H1 (cell line): ENCODE measurements around the gene C3. TPM values are rescaled to one million over a fixed set of nuclear protein-coding genes. Genes with fewer than 3 reads are reported as not detected.

Experiments used
- CTCF ChIA-PET: fragments of 300-600 bp; sonication (Branson Sonifier 250); formaldehyde crosslinking; loops from one replicate; lab custom pipeline; 2021; ENCODE audit not compliant: partially characterized antibody; lab: Charles Lee
- POLR2A ChIA-PET: fragments of 300-600 bp; sonication (Branson Sonifier 250); formaldehyde crosslinking; loops from one replicate; lab custom pipeline; 2021; ENCODE audit warnings: inconsistent platforms; ENCODE audit not compliant: partially characterized antibody; lab: Charles Lee
- DNase-seq, 2 experiments: peaks; one replicate each; pipeline versions ENCODE4 v3.0.0 to v3.0.0-alpha.2; 2010 to 2022; ENCODE audit warnings: low spot score in 2 of 2, low read depth in 1 of 2, mixed read lengths in 1 of 2
- FAIRE-seq: peaks from 2 replicates; lab custom pipeline; 2011; peaks lifted over from hg19 to GRCh38; lab: Jason Lieb, UNC
- H2AFZ ChIP-seq: 2 replicates; pipeline ENCODE4 v1.8.1; 2012; ENCODE audit warnings: low read length, inconsistent platforms
- H2AK5ac ChIP-seq: 2 replicates; pipeline ENCODE4 v1.6.1; 2013; ENCODE audit warnings: low read depth, low read length
- H2BK120ac ChIP-seq: replicated peaks from 2 replicates; pipeline ENCODE3; 2013; ENCODE audit warnings: low read depth, low read length, inconsistent platforms
- H2BK12ac ChIP-seq: 2 replicates; pipeline ENCODE4 v1.6.1; 2013; ENCODE audit warnings: low read depth, low read length
- H2BK15ac ChIP-seq: 2 replicates; pipeline ENCODE4 v1.6.1; 2013; ENCODE audit warnings: low read length
- H2BK20ac ChIP-seq: 2 replicates; pipeline ENCODE4 v1.6.1; 2013; ENCODE audit warnings: low read length
- H2BK5ac ChIP-seq: 2 replicates; pipeline ENCODE4 v1.6.1; 2013; ENCODE audit warnings: low read depth, low read length
- H3K14ac ChIP-seq: 2 replicates; pipeline ENCODE4 v1.6.1; 2013; ENCODE audit warnings: inconsistent platforms; ENCODE audit not compliant: insufficient read length
- H3K18ac ChIP-seq: 2 replicates; pipeline ENCODE4 v1.6.1; 2013; ENCODE audit warnings: low read length; ENCODE audit errors: extremely low read depth
- H3K23ac ChIP-seq: 2 replicates; pipeline ENCODE4 v1.6.1; 2013; ENCODE audit warnings: inconsistent platforms; ENCODE audit not compliant: insufficient read length
- H3K23me2 ChIP-seq: 2 replicates; pipeline ENCODE4 v1.6.1; 2013; ENCODE audit warnings: low read depth, low read length
- H3K27ac ChIP-seq: 2 replicates; pipeline ENCODE4 v1.6.1; 2011; ENCODE audit warnings: low read depth, low read length, inconsistent platforms
- H3K27me3 ChIP-seq, 4 experiments: replicated peaks in 1 of 4; 1 replicate in 1 of 4; 2 replicates in 3 of 4; pipeline versions ENCODE4 v1.6.1 to v1.8.1; 2011 to 2013; ENCODE audit warnings: low read length in 3 of 4, mild to moderate bottlenecking in 3 of 4, inconsistent platforms in 2 of 4, mixed read lengths in 2 of 4, moderate library complexity in 1 of 4; ENCODE audit not compliant: control insufficient read depth in 3 of 4, insufficient read depth in 3 of 4; ENCODE audit errors: extremely low read depth in 1 of 4
- H3K36me3 ChIP-seq, 4 experiments: 2 replicates each; pipeline versions ENCODE4 v1.6.1 to v1.8.1; 2011 to 2013; ENCODE audit warnings: mild to moderate bottlenecking in 4 of 4, low read length in 3 of 4, moderate library complexity in 2 of 4, control low read depth in 1 of 4, inconsistent platforms in 1 of 4; ENCODE audit not compliant: insufficient read depth in 4 of 4, control insufficient read depth in 2 of 4
- H3K4ac ChIP-seq: replicated peaks from 2 replicates; pipeline ENCODE3; 2013; ENCODE audit warnings: low read length, low read depth, mixed read lengths, inconsistent platforms; ENCODE audit not compliant: insufficient read length
- H3K4me1 ChIP-seq, 4 experiments: replicated peaks in 1 of 4; 1 replicate in 1 of 4; 2 replicates in 3 of 4; pipeline versions ENCODE4 v1.6.1 to v1.8.1; 2011 to 2013; ENCODE audit warnings: low read length in 3 of 4, inconsistent platforms in 2 of 4, mixed read lengths in 1 of 4; ENCODE audit not compliant: insufficient read depth in 4 of 4, control insufficient read depth in 3 of 4
- H3K4me2 ChIP-seq, 2 experiments: 2 replicates each; pipeline versions ENCODE4 v1.6.1 to v1.8.1; 2011 to 2013; ENCODE audit warnings: low read depth in 2 of 2, low read length in 2 of 2, control low read depth in 1 of 2, inconsistent platforms in 1 of 2, mild to moderate bottlenecking in 1 of 2; ENCODE audit not compliant: insufficient read depth in 1 of 2
- H3K4me3 ChIP-seq, 4 experiments: fragments of 200-600, 300-600 bp in 1 of 4; sonication (generic), shearing (Covaris generic), sonication (Bioruptor Twin) in 1 of 4; 2 replicates each; pipeline versions ENCODE4 v1.5.1 to v1.8.1; 2011 to 2016; ENCODE audit warnings: low read length in 4 of 4, low read depth in 3 of 4, control low read depth in 2 of 4, inconsistent platforms in 2 of 4, mild to moderate bottlenecking in 2 of 4, mixed read lengths in 1 of 4, moderate library complexity in 1 of 4; ENCODE audit not compliant: insufficient read depth in 2 of 4; ENCODE audit errors: extremely low read depth in 1 of 4
- H3K56ac ChIP-seq: replicated peaks from 2 replicates; pipeline ENCODE3; 2013; ENCODE audit warnings: low read depth, mild to moderate bottlenecking, mixed read lengths, low read length, inconsistent platforms; ENCODE audit not compliant: insufficient read length
- H3K79me1 ChIP-seq: 2 replicates; pipeline ENCODE4 v1.6.1; 2013; ENCODE audit warnings: low read depth, low read length, control low read depth
- H3K79me2 ChIP-seq, 2 experiments: 2 replicates each; pipeline versions ENCODE4 v1.6.1 to v1.8.1; 2012 to 2013; ENCODE audit warnings: low read length in 2 of 2, mild to moderate bottlenecking in 2 of 2, inconsistent platforms in 1 of 2; ENCODE audit not compliant: insufficient read depth in 2 of 2, control insufficient read depth in 1 of 2
- H3K9ac ChIP-seq, 4 experiments: replicated peaks in 1 of 4; 1 replicate in 1 of 4; 2 replicates in 3 of 4; pipeline versions ENCODE4 v1.6.1 to v1.8.1; 2011 to 2013; ENCODE audit warnings: low read depth in 3 of 4, low read length in 3 of 4, control low read depth in 2 of 4, mild to moderate bottlenecking in 2 of 4, moderate library complexity in 2 of 4, inconsistent platforms in 1 of 4; ENCODE audit errors: extremely low read depth in 1 of 4
- H3K9me3 ChIP-seq, 2 experiments: 2 replicates each; pipeline versions ENCODE4 v1.6.1 to v1.8.1; 2012 to 2013; ENCODE audit warnings: mild to moderate bottlenecking in 2 of 2, moderate library complexity in 2 of 2, control low read depth in 1 of 2, inconsistent platforms in 1 of 2, low read depth in 1 of 2, low read length in 1 of 2, mixed read lengths in 1 of 2; ENCODE audit not compliant: insufficient read depth in 2 of 2
- H4K20me1 ChIP-seq, 2 experiments: replicated peaks in 1 of 2; 2 replicates each; pipeline versions ENCODE3 to v1.8.1; 2011 to 2013; ENCODE audit warnings: inconsistent platforms in 2 of 2, low read length in 2 of 2, mild to moderate bottlenecking in 1 of 2; ENCODE audit not compliant: insufficient read depth in 2 of 2, control insufficient read depth in 1 of 2
- H4K5ac ChIP-seq: 2 replicates; pipeline ENCODE4 v1.6.1; 2013; ENCODE audit warnings: low read length, low read depth, mixed read lengths, inconsistent platforms; ENCODE audit not compliant: insufficient read length
- H4K8ac ChIP-seq: 2 replicates; pipeline ENCODE4 v1.8.0; 2013; ENCODE audit warnings: mild to moderate bottlenecking, moderate library complexity, low read length, inconsistent platforms; ENCODE audit not compliant: insufficient read depth; ENCODE audit errors: extremely low read depth
- H4K91ac ChIP-seq: replicated peaks from 2 replicates; pipeline ENCODE3; 2013; ENCODE audit warnings: low read length, mixed read lengths, inconsistent platforms; ENCODE audit not compliant: insufficient read length
- ASH2L ChIP-seq: fragments of 200-600, 300-600 bp; sonication (generic); IDR thresholded peaks from one replicate; pipeline ENCODE4 v1.7.1; 2017; ENCODE audit warnings: low read length
- BCL11A ChIP-seq, 2 experiments: IDR thresholded peaks; one replicate each; pipeline ENCODE4 v1.6.1; 2011; ENCODE audit warnings: low read depth in 2 of 2, low read length in 2 of 2, mild to moderate bottlenecking in 2 of 2
- CBX5 ChIP-seq: fragments of 300-800, 300-1000 bp; sonication (generic); IDR thresholded peaks from 2 replicates; pipeline ENCODE4 v1.7.1; 2016; ENCODE audit warnings: antibody characterized with exemption, low read length, low read depth
- POLR2A ChIP-seq, 2 experiments: IDR thresholded peaks; 1 replicate in 1 of 2; 2 replicates in 1 of 2; pipeline ENCODE4 v1.6.1; 2011; ENCODE audit warnings: low read depth in 2 of 2, low read length in 2 of 2, mild to moderate bottlenecking in 2 of 2; ENCODE audit errors: control extremely low read depth in 1 of 2
- POLR2AphosphoS5 ChIP-seq: IDR thresholded peaks from 2 replicates; pipeline ENCODE4 v1.6.1; 2011; ENCODE audit warnings: low read depth, low read length
- RXRA ChIP-seq: IDR thresholded peaks from 2 replicates; pipeline ENCODE4 v1.6.1; 2011; ENCODE audit warnings: low read depth, mild to moderate bottlenecking, low read length, moderate library complexity; ENCODE audit not compliant: insufficient read depth
- SP2 ChIP-seq: IDR thresholded peaks from 2 replicates; pipeline ENCODE4 v1.6.1; 2012; ENCODE audit warnings: mild to moderate bottlenecking, low read length, inconsistent platforms
- SUZ12 ChIP-seq: fragments of 200-600 bp; sonication (generic); IDR thresholded peaks from 2 replicates; pipeline ENCODE4 v1.6.1; 2012; ENCODE audit warnings: mild to moderate bottlenecking, inconsistent platforms, low read length, moderate library complexity, mixed read lengths
- TAF1 ChIP-seq: IDR thresholded peaks from 2 replicates; pipeline ENCODE4 v1.6.1; 2011; ENCODE audit warnings: mild to moderate bottlenecking, low read depth, low read length
- TCF12 ChIP-seq: IDR thresholded peaks from 2 replicates; pipeline ENCODE4 v1.6.1; 2011; ENCODE audit warnings: low read depth, mild to moderate bottlenecking, low read length
- ZNF274 ChIP-seq: IDR thresholded peaks from 2 replicates; pipeline ENCODE4 v1.7.0; 2012; ENCODE audit warnings: low read length, borderline replicate concordance; ENCODE audit errors: extremely low read depth
- WGBS, 2 experiments: shearing (Covaris generic) in 1 of 2; methylation state at CpG; one replicate each; pipeline versions ENCODE4 v1.1.6 to v1.1.7; 2013 to 2015; ENCODE audit warnings: low lambda C conversion rate in 2 of 2, mixed read lengths in 2 of 2, inconsistent platforms in 1 of 2, low coverage in 1 of 2, missing lambda C conversion rate in 1 of 2; ENCODE audit not compliant: insufficient replicate concordance in 2 of 2, insufficient coverage in 1 of 2, insufficient read length in 1 of 2; ENCODE audit errors: extremely low coverage in 1 of 2, missing lambda C conversion rate in 1 of 2; 5-methylcytosine and 5-hydroxymethylcytosine counted together
- polyA plus RNA-seq, 7 experiments: library from polyadenylated mRNA; depleted of rRNA in 3 of 7; stranded (reverse) in 5 of 7; unstranded in 2 of 7; fragments of >200 nt in 5 of 7; fragments of 200-250 nt in 2 of 7; gene quantifications; 1 replicate in 5 of 7; 2 replicates in 1 of 7; 4 replicates in 1 of 7; pipeline versions ENCODE4 v1.2.1 to v1.2.3, GENCODE V29; 2011 to 2013; ENCODE audit warnings: missing spikeins in 2 of 7, mixed read lengths in 2 of 7
- total RNA-seq: library from RNA; stranded (reverse); fragmentation: NEBNext Ultra II Directional; extraction: Animal tissue kit (Norgen Biotek cat#: 25700); gene quantifications from 2 replicates; pipeline ENCODE4 v1.2.1, GENCODE V29; 2021

C3 gene
- total and polyA plus RNA-seq, 2 of the 8 experiments (the other 6 are each of a cell fraction or from before 2014, with no cell fraction given): 6.4 to 12.8 TPM

DNA sequence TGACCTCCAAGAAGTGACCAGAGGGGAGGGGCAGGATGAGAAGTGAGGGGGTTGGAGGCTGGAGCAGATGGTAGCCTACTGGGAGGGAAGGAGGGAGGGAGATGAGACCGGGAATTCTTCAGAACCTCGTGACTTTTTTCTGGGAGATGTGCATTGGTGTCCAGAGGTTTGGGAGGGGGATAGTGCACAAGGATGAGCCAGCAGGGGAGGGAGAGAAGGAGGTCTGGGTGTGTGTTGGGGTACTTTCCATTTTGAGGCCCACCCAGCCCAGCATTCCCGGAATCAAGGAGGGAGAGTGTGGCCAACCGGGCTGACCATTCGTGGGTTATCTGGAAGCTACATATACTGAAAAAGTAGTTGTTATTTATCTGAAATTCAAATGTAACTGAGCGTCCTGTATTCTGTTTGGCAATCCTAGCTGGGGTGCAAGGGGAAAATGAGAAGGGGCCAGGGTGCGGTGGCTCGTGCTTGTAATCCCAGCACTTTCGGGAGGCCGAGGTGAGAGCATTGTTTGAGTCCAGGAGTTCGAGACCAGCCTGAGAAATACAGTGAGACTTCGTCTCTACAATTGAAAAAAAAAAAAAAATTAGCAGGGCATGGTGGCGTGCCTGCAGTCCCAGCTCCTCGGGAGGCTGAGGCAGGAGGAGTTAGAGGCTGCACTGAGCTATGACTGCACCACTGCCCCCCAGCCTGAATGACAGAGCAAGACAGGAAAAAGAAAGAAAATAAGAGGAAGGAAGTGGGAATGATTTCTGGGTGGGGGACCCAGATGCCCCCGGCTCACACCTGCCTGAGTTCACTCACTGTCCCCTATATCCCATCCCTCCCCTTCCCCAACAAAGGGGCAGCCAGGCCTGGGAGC, 4.4 kb upstream of the C3 start:
- H2BK5ac ChIP-seq: no peak overlapping the region
- no peak overlapping the region for H2BK20ac ChIP-seq

More for the DNA sequence above, 4.4 kb upstream of the C3 start:
- 83% methylated on average over 15 of the region's 15 CpGs; no CpG with 5 or more reads in 1 of the 2 experiments for WGBS, 2 experiments
- Histone ChIP-seq H3K4ac (no peak overlapping the region), H2BK12ac (0 out of 2 replicates have a peak overlapping the region, but pooled peaks have one; percentile 39), H3K23me2 (peaks cover under 1% of the 10 kb centered on the region; the same call in 1 of the 2 replicates), H3K56ac (no peak overlapping the region), H2BK120ac (no peak overlapping the region), H3K36me3 (no peaks in the 10 kb centered on the region), H4K91ac (no peak overlapping the region), H3K9me3 (no peaks in the 10 kb centered on the region), H4K8ac (no peak overlapping the region), H3K18ac (no peak overlapping the region), H3K14ac (no peak overlapping the region), H3K4me3 (no peak overlapping the region), H3K9ac (no peak overlapping the region), H2BK15ac (no peak overlapping the region), H3K27me3 (no peaks in the 10 kb centered on the region), H2AFZ (no peak overlapping the region), H3K27ac (no peak overlapping the region), H4K5ac (no peak overlapping the region), H3K79me1 (no peaks in the 10 kb centered on the region), H3K79me2 (no peaks in the 10 kb centered on the region), H3K23ac (no peak overlapping the region), H3K4me1 (peaks cover 0 to 9% (median 5%) of the 10 kb centered on the region in 4 experiments; a peak in 5 of 7 replicates), H3K4me2 (no peak overlapping the region), H2AK5ac (no peak overlapping the region), H4K20me1 (no peaks in the 10 kb centered on the region)
- TF ChIP-seq RXRA: no peak
- TF ChIP-seq BCL11A (IDR thresholded peaks at IDR 0.05; ENCODE audit: low read depth in 2 of 2, low read length in 2 of 2): no peak
- TF ChIP-seq POLR2A (IDR thresholded peaks at IDR 0.05; ENCODE audit: control extremely low read depth in 1 of 2, low read depth in 2 of 2, low read length in 2 of 2): no peak
- TF ChIP-seq CBX5: no peak
- no peak for TF ChIP-seq POLR2AphosphoS5
- TF ChIP-seq TCF12: no peak
- no peak for TF ChIP-seq ASH2L
- TF ChIP-seq SUZ12: no peak
- no peak for TF ChIP-seq ZNF274
- TF ChIP-seq SP2: no peak
- no peak for TF ChIP-seq TAF1
- ChIA-PET CTCF (interaction anchor here (0.5 to 7.2 kb wide), 5 partner anchors 9 to 188 kb away, joined by 4 to 31 read pairs (median 5); partner anchors contain the start of gene GPR108), POLR2A (interaction anchor here (0.7 to 3.6 kb wide), 6 partner anchors 9 to 194 kb away, joined by 3 to 14 read pairs (median 3); partner anchors contain the start of genes GPR108 and TNFSF9)
- DNase-seq (no peak), FAIRE-seq (no peak)
